D721Med (cell line): ENCODE measurements around the gene RAB14.
"Not testable (repeated sequence)": the region's sequence is repeated elsewhere in the genome, so short reads cannot be mapped to it uniquely, and the experiment has no call there.

Experiments used
- DNase-seq: peaks from one replicate; pipeline ENCODE4 v3.0.0; 2011; ENCODE audit warnings: low spot score; ENCODE audit not compliant: insufficient read length
- FAIRE-seq: peaks from 2 replicates; lab custom pipeline; 2011; peaks lifted over from hg19 to GRCh38; lab: Jason Lieb, UNC
- CTCF ChIP-seq: IDR thresholded peaks from 2 replicates; pipeline ENCODE4 v1.5.1; 2012; ENCODE audit warnings: mild to moderate bottlenecking, control low read depth; ENCODE audit not compliant: insufficient read depth; ENCODE audit errors: missing control alignments

RAB14 gene

GRCh38 chr9:121184463-121184862, 17.2 kb downstream of the RAB14 start:
- no peak for TF ChIP-seq CTCF
- FAIRE-seq: no peak
- no peak for DNase-seq

- DNase-seq: no peak
- TF ChIP-seq CTCF: no peak
- peak; percentile 6 for FAIRE-seq
Measured at GRCh38 chr9:121183666-121184423, 17.8 kb downstream of the RAB14 start.

- TF ChIP-seq CTCF: no peak
- no peak for FAIRE-seq
- no peak for DNase-seq
Measured at GRCh38 chr9:121182989-121183388, 18.7 kb downstream of the RAB14 start.

- FAIRE-seq (peak; percentile 92), DNase-seq (no peak)
- no peak for TF ChIP-seq CTCF
Measured at GRCh38 chr9:121182101-121182836, 19.4 kb downstream of the RAB14 start.

- no peak for DNase-seq
- no peak for TF ChIP-seq CTCF
- peak; percentile 56 for FAIRE-seq
Measured at GRCh38 chr9:121179930-121180681, 21.6 kb downstream of the RAB14 start.

- not testable (repeated sequence) for DNase-seq
- FAIRE-seq: peak; percentile 72
Measured at GRCh38 chr9:121179373-121179721, 22.3 kb downstream of the RAB14 start.

- DNase-seq (no peak), FAIRE-seq (no peak)
- TF ChIP-seq CTCF: no peak
Measured at GRCh38 chr9:121178676-121179372, 22.8 kb downstream of the RAB14 start.
